Vagina (tissue), 2 donors: ENCODE data around the gene CBX4.

ENCODE experiments used
- POLR2A ChIP-seq, 2 donors: fragments of 450-650 bp; IDR thresholded peaks; one replicate each; pipeline ENCODE4 v1.6.1; 2017; ENCODE audit warnings: antibody characterized with exemption in 2 of 2, mild to moderate bottlenecking in 2 of 2, moderate library complexity in 2 of 2
- POLR2AphosphoS5 ChIP-seq, 2 donors: sonication (generic); formaldehyde crosslinking; IDR thresholded peaks; one replicate each; pipeline ENCODE4 v1.9.0; 2017; ENCODE audit warnings: antibody characterized with exemption in 2 of 2, mild to moderate bottlenecking in 2 of 2, low read depth in 1 of 2; ENCODE audit not compliant: insufficient read depth in 1 of 2
- TF ChIP-seq, protein P1 (sequence below), 3 experiments: fragments of 450-650 bp in 2 of 3; fragments of 200-600 bp in 1 of 3; sonication (generic) in 1 of 3; IDR thresholded peaks; one replicate each; pipeline ENCODE4 v1.5.1; 2017 to 2019; ENCODE audit warnings: antibody characterized with exemption in 3 of 3, mild to moderate bottlenecking in 2 of 3, moderate library complexity in 2 of 3

DNA sequence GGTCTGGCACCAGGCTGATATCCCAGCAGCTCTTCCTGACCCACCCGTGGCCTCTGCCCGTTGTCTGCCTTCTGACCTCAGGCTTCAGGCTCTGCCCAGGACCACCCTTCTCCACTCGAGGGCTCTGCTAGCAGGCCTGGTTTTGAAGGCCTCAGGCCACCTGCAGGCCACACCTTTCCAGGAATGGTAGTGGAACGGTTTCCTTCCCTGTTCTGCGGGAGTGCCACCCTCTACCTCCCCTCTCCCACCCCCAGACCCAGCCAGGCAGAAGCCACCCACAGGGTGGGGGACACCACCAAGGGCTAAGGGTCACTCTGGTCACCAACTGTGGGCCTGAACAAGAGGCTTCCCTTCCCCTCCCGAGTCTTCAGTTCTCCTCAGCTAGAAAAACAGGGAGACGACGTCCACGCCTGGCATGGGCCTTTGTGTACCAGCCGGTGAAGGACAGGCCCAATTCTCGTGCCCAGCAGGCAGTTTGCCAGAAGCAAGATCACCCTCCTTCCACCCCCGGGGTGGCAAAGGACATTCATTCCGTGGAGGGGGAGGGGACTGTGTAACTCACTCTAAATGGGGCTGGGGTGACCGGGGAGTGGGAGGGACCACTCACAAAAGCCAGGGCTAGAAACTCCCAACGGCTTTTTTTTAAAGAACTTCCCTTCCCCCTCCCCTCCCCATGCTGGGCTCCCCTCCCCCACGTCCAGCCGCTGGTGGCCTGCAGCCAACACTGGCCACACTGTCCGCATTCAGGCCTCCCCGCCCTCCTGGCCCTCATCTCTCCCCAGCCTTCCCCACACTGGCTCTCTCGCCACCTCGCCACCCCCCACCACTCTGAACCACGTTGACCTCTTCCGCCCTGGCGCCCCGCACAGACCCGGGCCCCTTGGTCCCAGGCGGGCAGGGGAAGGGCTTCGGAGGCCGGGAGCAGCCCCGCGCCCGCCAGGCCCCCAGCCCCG, 7.7 kb downstream of the CBX4 start:
- TF ChIP-seq POLR2A (IDR thresholded peaks at IDR 0.05) (no peak), POLR2AphosphoS5 (IDR thresholded peaks at IDR 0.05; ENCODE audit: insufficient read depth in 1 of 2, low read depth in 1 of 2) (no peak)
- TF ChIP-seq, protein P1, sequence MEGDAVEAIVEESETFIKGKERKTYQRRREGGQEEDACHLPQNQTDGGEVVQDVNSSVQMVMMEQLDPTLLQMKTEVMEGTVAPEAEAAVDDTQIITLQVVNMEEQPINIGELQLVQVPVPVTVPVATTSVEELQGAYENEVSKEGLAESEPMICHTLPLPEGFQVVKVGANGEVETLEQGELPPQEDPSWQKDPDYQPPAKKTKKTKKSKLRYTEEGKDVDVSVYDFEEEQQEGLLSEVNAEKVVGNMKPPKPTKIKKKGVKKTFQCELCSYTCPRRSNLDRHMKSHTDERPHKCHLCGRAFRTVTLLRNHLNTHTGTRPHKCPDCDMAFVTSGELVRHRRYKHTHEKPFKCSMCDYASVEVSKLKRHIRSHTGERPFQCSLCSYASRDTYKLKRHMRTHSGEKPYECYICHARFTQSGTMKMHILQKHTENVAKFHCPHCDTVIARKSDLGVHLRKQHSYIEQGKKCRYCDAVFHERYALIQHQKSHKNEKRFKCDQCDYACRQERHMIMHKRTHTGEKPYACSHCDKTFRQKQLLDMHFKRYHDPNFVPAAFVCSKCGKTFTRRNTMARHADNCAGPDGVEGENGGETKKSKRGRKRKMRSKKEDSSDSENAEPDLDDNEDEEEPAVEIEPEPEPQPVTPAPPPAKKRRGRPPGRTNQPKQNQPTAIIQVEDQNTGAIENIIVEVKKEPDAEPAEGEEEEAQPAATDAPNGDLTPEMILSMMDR (IDR thresholded peaks at IDR 0.05), result no peak
